Hematopoietic multipotent progenitor cell treated with erythropoietin and hydrocortisone succinate and interleukin-3 and kit ligand, for 17 days (in vitro differentiated cells): Measurements from ENCODE around the gene UGCG.

ENCODE experiments used
- DNase-seq: peaks from one replicate; pipeline ENCODE4 v3.0.0-alpha.2; 2015; ENCODE audit warnings: low spot score

UGCG gene

DNA sequence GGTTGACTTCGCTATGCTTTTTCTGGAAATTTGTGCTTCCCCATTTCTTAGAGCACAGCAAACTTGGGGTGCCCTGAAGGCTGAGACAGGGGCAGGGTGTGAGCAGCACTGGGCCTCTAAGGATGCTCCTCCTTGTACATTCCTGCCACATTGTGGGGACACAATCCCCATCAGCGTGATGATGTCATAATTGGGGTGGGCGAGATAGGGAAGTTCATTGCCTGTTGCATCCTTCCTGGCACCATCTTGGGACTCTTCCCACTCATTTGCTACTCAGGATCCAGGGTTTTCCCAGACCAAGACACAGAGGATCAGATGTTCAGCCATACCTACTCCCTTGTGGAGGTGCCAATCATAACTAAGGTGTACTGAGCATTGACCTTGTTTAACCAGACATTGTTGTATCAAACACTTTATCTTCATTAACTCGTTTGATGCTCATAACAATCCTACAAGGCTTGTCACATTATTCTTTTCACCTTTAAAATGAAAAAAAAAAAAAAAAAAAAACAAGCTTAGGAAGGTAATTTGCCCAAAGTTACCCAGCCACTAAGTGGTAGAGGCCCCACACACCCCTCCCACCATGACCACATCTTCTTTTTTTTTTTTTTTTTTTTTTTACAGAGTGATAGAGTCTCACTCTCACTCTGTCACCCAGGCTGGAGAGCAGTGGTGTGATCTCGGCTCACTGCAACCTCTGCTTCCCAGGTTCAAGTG lies 87.6 kb downstream of the UGCG start:
- DNase-seq: no peak
